Ectodermal cell (in vitro differentiated cells): ENCODE results near the gene RHBDF1.
"Not testable (repeated sequence)": the region's sequence is repeated elsewhere in the genome, so short reads cannot be mapped to it uniquely, and the experiment has no call there.

Experiments used
- H3K27ac ChIP-seq: 2 replicates; pipeline ENCODE4 v1.7.0; 2013; ENCODE audit warnings: mild to moderate bottlenecking, low read depth, low read length; ENCODE audit not compliant: insufficient read depth, poor library complexity, severe bottlenecking
- H3K27me3 ChIP-seq: 2 replicates; pipeline ENCODE4 v1.7.0; 2013; ENCODE audit warnings: mild to moderate bottlenecking, low read length; ENCODE audit not compliant: insufficient read depth, control insufficient read depth, poor library complexity, severe bottlenecking
- H3K36me3 ChIP-seq: one replicate; pipeline ENCODE4 v1.7.0; 2013; ENCODE audit warnings: low read length; ENCODE audit not compliant: control insufficient read depth, insufficient read depth
- H3K4me1 ChIP-seq: one replicate; pipeline ENCODE4 v1.7.0; 2013; ENCODE audit warnings: low read length; ENCODE audit not compliant: control insufficient read depth, insufficient read depth
- H3K4me3 ChIP-seq: 2 replicates; pipeline ENCODE4 v1.7.0; 2013; ENCODE audit warnings: low read depth, low read length, control low read depth; ENCODE audit not compliant: insufficient read depth
- H3K9me3 ChIP-seq: 2 replicates; pipeline ENCODE4 v1.7.0; 2013; ENCODE audit warnings: mild to moderate bottlenecking, low read length, moderate library complexity; ENCODE audit not compliant: control insufficient read depth
- WGBS, 2 experiments: methylation state at CpG; one replicate each; pipeline ENCODE4 v1.1.7; 2013; ENCODE audit warnings: missing lambda C conversion rate in 2 of 2; 5-methylcytosine and 5-hydroxymethylcytosine counted together

Gene RHBDF1

DNA sequence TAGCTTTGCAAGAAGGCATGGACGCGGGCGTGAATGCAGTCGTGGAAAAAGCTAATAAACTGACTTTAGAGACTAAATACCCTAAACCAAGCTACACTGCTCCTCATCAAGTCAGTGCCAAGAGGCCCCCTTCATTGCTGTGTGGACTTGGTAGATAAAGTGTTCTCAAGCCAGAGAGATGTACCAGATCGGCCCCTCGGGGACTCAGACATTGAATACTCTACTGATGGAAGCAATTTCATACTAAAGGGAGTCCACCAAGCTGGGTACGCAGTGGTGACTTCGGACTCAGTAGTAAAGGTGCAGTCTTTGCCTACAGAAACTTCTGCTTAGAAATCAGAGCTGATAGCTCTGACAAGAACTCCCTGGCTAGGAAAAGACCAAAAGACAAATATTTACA lies 27.8 kb downstream of the RHBDF1 start:
- Histone ChIP-seq H3K27ac (no peak overlapping the region), H3K4me3 (no peak overlapping the region), H3K36me3 (peaks cover 31% of the 10 kb centered on the region), H3K27me3 (no peaks in the 10 kb centered on the region), H3K4me1 (no peaks in the 10 kb centered on the region), H3K9me3 (no peaks in the 10 kb centered on the region)
- 97 to 98% methylated on average over 8 of the region's 8 CpGs for WGBS, 2 experiments

DNA sequence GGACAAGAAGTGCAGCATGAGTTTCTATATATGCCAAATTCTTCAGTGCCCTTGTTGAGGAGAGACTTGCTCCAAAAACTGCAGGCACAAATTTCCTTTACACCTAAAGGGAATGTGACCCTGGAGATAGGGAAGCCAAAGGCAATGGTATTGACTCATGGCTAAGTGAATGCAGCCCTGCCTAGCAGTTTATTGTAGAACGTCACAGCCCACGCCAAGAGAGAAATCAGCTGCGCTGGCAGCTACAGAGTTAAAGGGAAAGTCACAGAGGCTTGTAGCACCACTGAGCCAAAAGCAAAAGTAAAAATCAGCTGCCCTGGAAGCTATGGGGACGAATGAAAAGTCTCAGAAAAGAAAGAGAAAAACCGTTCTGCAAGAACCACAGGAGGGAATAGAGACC lies 29.1 kb downstream of the RHBDF1 start:
- Histone ChIP-seq H3K4me1 (no peaks in the 10 kb centered on the region), H3K4me3 (no peak overlapping the region), H3K27ac (no peak overlapping the region), H3K27me3 (no peaks in the 10 kb centered on the region), H3K9me3 (no peaks in the 10 kb centered on the region), H3K36me3 (peaks cover 31% of the 10 kb centered on the region)
- 83 to 86% methylated on average over 5 of the region's 5 CpGs for WGBS, 2 experiments

DNA sequence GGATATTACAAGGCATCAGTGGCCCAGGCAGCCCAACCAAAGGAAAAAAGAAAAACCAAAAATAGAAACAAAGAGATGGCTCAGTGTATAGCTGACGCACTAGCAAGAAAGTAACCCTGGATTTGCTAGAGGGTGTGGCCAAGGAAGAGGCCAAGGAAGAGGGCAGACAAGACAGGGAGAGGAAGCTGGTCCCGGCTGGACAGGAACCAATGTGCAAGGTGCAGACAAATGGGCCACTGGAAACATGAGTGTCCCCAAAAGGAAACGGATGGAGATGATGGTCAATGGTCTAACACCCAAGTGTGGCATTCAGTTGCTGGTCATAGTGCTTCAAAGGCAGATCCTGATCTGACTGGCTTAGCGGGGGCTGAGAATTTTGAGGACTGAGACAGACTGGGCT lies 29.7 kb downstream of the RHBDF1 start:
- Histone ChIP-seq H3K27ac (no peak overlapping the region), H3K4me1 (no peaks in the 10 kb centered on the region), H3K9me3 (no peaks in the 10 kb centered on the region), H3K27me3 (no peaks in the 10 kb centered on the region), H3K4me3 (no peak overlapping the region), H3K36me3 (peaks cover 31% of the 10 kb centered on the region)
- WGBS, 2 experiments: 95% methylated on average over 4 of the region's 4 CpGs

DNA sequence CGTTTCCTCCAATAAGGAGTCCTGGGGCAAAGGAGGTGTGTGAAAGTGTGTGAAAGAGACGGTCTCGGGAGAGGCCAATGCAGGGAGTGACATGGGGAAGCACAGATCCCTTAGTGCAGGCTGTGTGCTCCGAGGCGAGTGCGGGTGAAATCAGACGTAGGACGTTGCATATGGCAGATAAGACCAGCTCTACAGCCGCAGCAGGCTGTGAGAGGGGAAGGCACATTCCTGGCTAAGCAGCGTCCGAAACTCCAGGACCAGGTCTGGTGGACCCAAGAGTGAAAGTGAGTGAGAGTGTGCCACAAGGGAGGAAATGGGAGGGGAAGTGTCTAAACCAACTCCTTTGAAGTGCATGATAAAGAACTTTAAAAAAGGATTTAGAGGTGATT lies 30.4 kb downstream of the RHBDF1 start:
- 91% methylated on average over 11 of the region's 11 CpGs for WGBS, 2 experiments
- no peak overlapping the region for H3K4me3 ChIP-seq
- no peaks in the 10 kb centered on the region for H3K27me3 ChIP-seq
- H3K36me3 ChIP-seq: peaks cover 28% of the 10 kb centered on the region
- H3K9me3 ChIP-seq: no peaks in the 10 kb centered on the region
- H3K4me1 ChIP-seq: no peaks in the 10 kb centered on the region
- no peak overlapping the region for H3K27ac ChIP-seq

DNA sequence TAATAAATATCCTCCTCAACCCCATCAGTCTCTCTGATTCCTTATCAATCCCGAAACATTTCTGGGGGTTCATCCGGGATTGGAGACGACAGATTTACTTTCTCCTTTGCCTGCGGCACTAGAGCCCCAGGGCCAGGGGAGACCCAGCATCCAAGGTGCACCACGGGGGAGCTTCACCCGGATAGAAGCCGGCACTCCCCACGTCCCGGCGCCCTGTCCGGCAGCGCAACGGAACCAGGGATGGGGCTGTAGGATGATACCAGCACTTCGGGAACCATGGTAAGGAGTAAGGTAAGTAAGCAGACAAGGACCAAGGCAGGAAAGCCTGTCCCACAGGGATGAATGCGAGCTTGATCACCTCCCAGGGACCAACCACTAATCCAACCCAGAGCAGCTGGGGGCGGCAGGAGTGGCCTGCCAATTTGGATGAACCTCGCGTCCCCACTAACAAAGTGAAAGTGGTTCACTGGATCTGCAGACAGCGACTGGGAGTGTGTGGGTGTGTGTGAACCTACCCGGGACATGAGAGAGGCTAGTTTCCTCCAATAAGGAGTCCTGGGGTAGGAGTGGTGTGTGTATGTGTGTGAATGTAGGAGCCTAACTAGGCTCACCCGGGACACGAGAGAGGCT lies 30.9 kb downstream of the RHBDF1 start:
- H3K4me1 ChIP-seq: no peaks in the 10 kb centered on the region
- no peaks in the 10 kb centered on the region for H3K9me3 ChIP-seq
- no peaks in the 10 kb centered on the region for H3K27me3 ChIP-seq
- no peak overlapping the region for H3K4me3 ChIP-seq
- H3K36me3 ChIP-seq: peaks cover 26% of the 10 kb centered on the region
- no peak overlapping the region for H3K27ac ChIP-seq
- WGBS, 2 experiments: 96 to 97% methylated on average over 22 of the region's 22 CpGs

DNA sequence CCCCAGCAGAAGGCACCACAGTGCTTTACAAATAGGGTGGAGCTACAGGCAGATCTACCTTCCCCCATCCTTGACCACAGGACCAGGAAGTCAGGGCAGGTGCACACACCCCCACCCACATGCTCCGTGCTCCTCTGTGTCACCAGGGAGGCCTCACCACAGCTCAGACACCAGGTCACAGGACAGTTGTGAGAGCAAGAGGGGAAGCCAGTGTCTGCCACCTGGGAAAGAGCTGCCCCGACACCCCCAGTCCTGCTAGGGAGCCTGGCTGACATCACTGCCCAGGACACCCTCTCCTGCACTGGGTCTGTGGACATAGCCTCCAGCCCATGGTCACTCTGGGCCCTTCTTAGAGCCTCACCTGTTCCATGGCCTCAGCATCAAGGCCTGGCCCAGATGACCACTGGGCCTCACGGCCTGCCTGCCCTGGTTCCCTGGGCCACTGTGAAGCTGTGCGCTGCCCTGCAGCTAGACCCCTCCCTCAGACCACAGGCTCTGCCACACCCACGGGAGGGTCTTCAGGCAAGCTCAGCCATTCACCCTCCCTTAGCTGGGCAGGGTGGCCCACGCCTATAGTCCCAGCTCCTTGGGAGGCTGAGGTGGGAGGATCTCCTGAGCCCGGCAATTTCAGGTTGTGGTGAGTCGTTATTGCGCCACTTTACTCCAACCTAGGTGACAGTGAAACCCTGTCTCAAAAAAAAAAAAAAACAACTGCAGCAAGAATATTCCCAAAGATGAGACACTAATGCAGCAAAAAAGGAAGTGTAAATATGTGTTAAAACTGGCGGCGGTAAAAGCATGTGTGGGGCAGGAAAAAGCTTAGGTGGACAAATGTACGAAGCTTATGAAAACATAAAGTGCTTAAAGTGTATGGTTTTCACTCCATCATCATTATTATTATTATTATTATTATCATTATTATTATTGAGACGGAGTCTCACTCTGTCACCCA lies 33.2 kb downstream of the RHBDF1 start:
- H3K36me3 ChIP-seq: peaks cover 22% of the 10 kb centered on the region
- no peak overlapping the region for H3K4me3 ChIP-seq
- H3K27me3 ChIP-seq: no peaks in the 10 kb centered on the region
- H3K27ac ChIP-seq: no peak overlapping the region
- no peaks in the 10 kb centered on the region for H3K9me3 ChIP-seq
- WGBS, 2 experiments: 88 to 90% methylated on average over 12 of the region's 13 CpGs
- no peaks in the 10 kb centered on the region for H3K4me1 ChIP-seq

DNA sequence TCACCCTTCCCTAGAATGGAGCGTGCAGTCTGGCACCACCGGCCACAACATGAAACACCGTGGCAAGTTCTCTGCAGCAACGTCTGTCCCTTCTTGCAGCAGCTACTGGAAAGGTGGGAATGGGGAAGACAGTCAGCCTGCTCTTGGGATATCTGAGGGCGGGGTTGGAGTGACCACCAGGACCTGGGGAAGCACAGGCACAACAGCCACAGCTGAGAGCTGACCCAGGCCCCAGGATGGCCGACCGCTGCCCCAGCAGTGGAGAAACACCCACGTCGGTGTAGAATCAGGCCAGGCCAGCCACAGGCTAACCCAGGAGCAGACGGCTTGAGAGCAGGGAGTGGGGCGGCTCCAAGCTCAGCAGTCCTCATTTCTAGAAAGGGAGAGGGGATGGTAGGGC lies 34.2 kb downstream of the RHBDF1 start:
- peaks cover 21% of the 10 kb centered on the region for H3K36me3 ChIP-seq
- not testable (repeated sequence) for H3K9me3 ChIP-seq, H3K27me3 ChIP-seq, H3K4me1 ChIP-seq, H3K4me3 ChIP-seq, H3K27ac ChIP-seq
- WGBS, 2 experiments: 68 to 69% methylated on average over 11 of the region's 11 CpGs

DNA sequence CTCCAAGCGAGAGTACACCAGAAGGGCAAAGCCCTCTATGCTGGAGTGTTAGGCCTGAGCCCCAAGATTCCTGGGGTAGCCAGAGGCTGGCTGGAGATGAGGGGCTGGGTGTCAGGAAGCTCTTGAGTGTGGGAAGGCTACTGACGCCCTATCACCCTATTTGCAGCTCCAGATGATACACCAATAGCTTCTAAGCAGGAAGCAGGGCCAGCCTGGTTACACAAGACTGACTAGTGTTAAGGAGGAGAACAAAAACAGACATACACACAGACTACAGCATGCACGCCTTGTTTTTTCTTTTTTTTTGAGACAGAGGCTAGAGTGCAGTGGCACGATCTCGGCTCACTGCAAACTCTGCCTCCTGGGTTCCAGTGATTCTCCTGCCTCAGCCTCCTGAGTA lies 34.9 kb downstream of the RHBDF1 start:
- Histone ChIP-seq H3K36me3 (peaks cover 14% of the 10 kb centered on the region), H3K27ac (no peak overlapping the region), H3K4me1 (no peaks in the 10 kb centered on the region), H3K27me3 (no peaks in the 10 kb centered on the region), H3K9me3 (no peaks in the 10 kb centered on the region), H3K4me3 (no peak overlapping the region)
- WGBS, 2 experiments: 92 to 94% methylated on average over 5 of the region's 5 CpGs

DNA sequence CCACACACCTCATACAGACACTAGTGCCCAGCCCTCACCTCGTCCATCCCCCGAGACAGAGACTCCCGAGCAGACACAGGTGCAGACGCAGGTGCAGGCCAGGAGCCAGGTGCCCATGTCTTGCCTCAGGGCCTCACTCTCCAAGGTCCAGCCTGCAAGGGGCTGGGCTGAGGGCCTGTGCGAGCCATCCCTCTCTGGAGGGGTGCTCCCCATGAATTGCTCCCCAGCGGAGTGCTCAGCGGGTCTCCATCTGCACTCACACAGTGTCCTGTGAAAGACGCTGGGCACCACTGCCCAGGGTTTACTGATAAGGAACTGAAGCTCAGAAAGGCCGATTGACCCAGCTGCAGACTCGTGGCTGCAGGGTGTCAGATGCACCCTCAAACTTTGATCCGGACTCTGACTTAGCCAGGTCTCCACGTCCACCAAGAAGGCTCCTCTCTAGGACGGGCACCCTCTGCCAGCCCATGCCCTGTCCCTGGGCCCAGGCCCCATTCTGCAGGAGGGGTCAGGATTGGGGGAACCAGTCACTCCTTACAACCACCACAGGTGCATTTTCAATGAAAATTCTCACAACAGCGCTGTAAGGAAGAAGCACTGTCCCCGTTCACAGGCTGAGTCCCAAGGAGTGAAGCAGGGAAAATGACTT lies 36.0 kb downstream of the RHBDF1 start:
- WGBS, 2 experiments: 92 to 96% methylated on average over 15 of the region's 15 CpGs
- H3K36me3 ChIP-seq: peaks cover 4% of the 10 kb centered on the region
- no peak overlapping the region for H3K27ac ChIP-seq
- H3K9me3 ChIP-seq: no peaks in the 10 kb centered on the region
- H3K4me1 ChIP-seq: no peaks in the 10 kb centered on the region
- no peaks in the 10 kb centered on the region for H3K27me3 ChIP-seq
- no peak overlapping the region for H3K4me3 ChIP-seq

DNA sequence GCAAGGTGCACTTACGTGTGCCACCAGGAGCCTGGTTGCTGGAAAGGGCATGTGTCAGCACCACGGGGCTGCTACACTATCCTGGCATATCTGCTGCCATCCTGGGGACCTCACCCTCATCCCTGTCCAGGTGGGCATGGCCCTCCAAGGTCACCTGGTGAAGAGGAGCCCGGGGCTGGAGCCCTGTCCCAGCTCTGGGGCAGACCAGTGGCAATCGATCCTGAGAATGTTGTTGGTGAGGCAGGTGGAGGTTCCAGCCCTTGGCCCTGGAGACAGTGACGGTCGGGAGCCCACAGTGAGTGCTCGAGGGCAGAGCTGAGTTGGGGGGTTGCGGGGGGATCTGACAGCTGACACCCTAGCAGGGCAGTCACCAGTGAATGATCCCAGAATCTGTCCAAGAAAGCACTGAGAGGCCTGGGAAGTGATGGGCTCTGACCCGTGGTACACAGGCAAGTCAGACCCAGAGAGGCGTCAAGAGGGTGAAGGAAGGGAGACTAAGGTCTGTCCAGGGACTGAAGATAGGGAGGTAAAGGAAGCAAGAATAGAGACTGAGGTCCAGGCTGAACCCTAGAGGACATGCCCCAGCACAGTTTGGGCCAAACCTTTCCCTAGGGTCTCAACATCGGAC lies 36.6 kb downstream of the RHBDF1 start:
- WGBS, 2 experiments: 85 to 86% methylated on average over 11 of the region's 11 CpGs
- no peak overlapping the region for H3K27ac ChIP-seq
- H3K36me3 ChIP-seq: no peaks in the 10 kb centered on the region
- H3K9me3 ChIP-seq: no peaks in the 10 kb centered on the region
- H3K4me3 ChIP-seq: no peak overlapping the region
- no peaks in the 10 kb centered on the region for H3K4me1 ChIP-seq
- no peaks in the 10 kb centered on the region for H3K27me3 ChIP-seq
